GM12801 (cell line): ENCODE results near the gene PTPRG.

Experiments
- CTCF ChIP-seq: IDR thresholded peaks from one replicate; pipeline ENCODE4 v1.5.1; 2011; ENCODE audit warnings: control low read depth; ENCODE audit not compliant: insufficient read length; ENCODE audit errors: extremely low read depth

The PTPRG gene

GRCh38 chr3:62142331-62143085 is 581.1 kb downstream of the PTPRG start:
- TF ChIP-seq CTCF = no peak

- no peak for TF ChIP-seq CTCF
Measured at GRCh38 chr3:62143843-62144450, 582.6 kb downstream of the PTPRG start.

GRCh38 chr3:62144482-62144881 is 583.1 kb downstream of the PTPRG start:
- TF ChIP-seq CTCF = no peak

- TF ChIP-seq CTCF = no peak
Measured at GRCh38 chr3:62145086-62145757, 583.9 kb downstream of the PTPRG start.

GRCh38 chr3:62149539-62149938 is 588.2 kb downstream of the PTPRG start:
- no peak for TF ChIP-seq CTCF

GRCh38 chr3:62149962-62150361 is 588.6 kb downstream of the PTPRG start:
- no peak for TF ChIP-seq CTCF

- no peak for TF ChIP-seq CTCF
Measured at GRCh38 chr3:62151591-62151990, 590.2 kb downstream of the PTPRG start.
